Stomach (tissue), 9 donors: Measurements from ENCODE around the gene RET. TPM values are rescaled to one million over a fixed set of nuclear protein-coding genes. Genes with fewer than 3 reads are reported as not detected.

Experiments used
- DNase-seq, 2 donors: peaks; one replicate each; pipeline versions ENCODE4 v3.0.0 to v3.0.0-alpha.2; 2013 to 2019
- H3K27ac ChIP-seq, 5 donors: fragments of 200-600 bp in 4 of 5; sonication (generic) in 4 of 5; one replicate each; pipeline ENCODE4 v1.5.1; 2013 to 2019; ENCODE audit warnings: mild to moderate bottlenecking in 1 of 5, moderate library complexity in 1 of 5
- H3K27me3 ChIP-seq, 3 donors: fragments of 200-600 bp; sonication (generic); one replicate each; pipeline ENCODE4 v1.5.1; 2017 to 2019; ENCODE audit warnings: mixed run types in 1 of 3
- H3K36me3 ChIP-seq, 4 donors: fragments of 200-600 bp; sonication (generic); 1 replicate in 3 of 4; 2 replicates in 1 of 4; pipeline ENCODE4 v1.5.1; 2016 to 2019
- H3K4me1 ChIP-seq, 4 donors: fragments of 200-600 bp; sonication (generic); one replicate each; pipeline ENCODE4 v1.5.1; 2016 to 2019
- H3K4me3 ChIP-seq, 4 donors: fragments of 200-600 bp; sonication (generic) in 3 of 4; one replicate each; pipeline ENCODE4 v1.5.1; 2016 to 2019; ENCODE audit warnings: mild to moderate bottlenecking in 1 of 4
- H3K9me3 ChIP-seq, 4 donors: fragments of 200-600 bp; sonication (generic); one replicate each; pipeline ENCODE4 v1.5.1; 2016 to 2019
- EP300 ChIP-seq: sonication (generic); formaldehyde crosslinking; IDR thresholded peaks from one replicate; pipeline ENCODE4 v1.6.1; 2017; ENCODE audit warnings: antibody characterized with exemption
- POLR2A ChIP-seq, 4 donors: fragments of 450-650 bp; IDR thresholded peaks; one replicate each; pipeline ENCODE4 v1.6.1; 2016; ENCODE audit warnings: antibody characterized with exemption in 4 of 4, control low read depth in 2 of 4, mild to moderate bottlenecking in 1 of 4, moderate library complexity in 1 of 4
- POLR2AphosphoS5 ChIP-seq, 3 donors: sonication (generic); formaldehyde crosslinking; IDR thresholded peaks; one replicate each; pipeline ENCODE4 v1.6.1; 2016; ENCODE audit warnings: antibody characterized with exemption in 3 of 3
- WGBS, 5 donors: extraction: QIAGEN DNeasy Blood & Tissue Kit in 3 of 5; methylation state at CpG; one replicate each; pipeline versions ENCODE4 v1.1.5 to v1.1.7; 2013 to 2018; 5-methylcytosine and 5-hydroxymethylcytosine counted together
- intact Hi-C: fragments of 100-400 bp; cut with DNase I; formaldehyde crosslinking; loops from one replicate; pipeline ENCODE4 v1.15.1; 2023; ENCODE audit warnings: low total_unique reads
- polyA plus RNA-seq, 3 donors: library from polyadenylated mRNA; stranded (reverse); fragments of 200-250 nt; gene quantifications; one replicate each; pipeline ENCODE4 v1.2.3, GENCODE V29; 2013
- total RNA-seq, 5 donors: library from RNA; depleted of rRNA; stranded (reverse); fragments of >200 nt; gene quantifications; one replicate each; pipeline versions ENCODE4 v1.1.0 to v1.2.3, GENCODE V29; 2014 to 2016
- TF ChIP-seq, protein P1 (sequence below), 7 experiments: fragments of 450-650 bp in 4 of 7; fragments of 200-600 bp in 3 of 7; sonication (generic) in 3 of 7; IDR thresholded peaks; one replicate each; pipeline ENCODE4 v1.5.1; 2016 to 2019; ENCODE audit warnings: antibody characterized with exemption in 7 of 7, control low read depth in 2 of 7, mild to moderate bottlenecking in 1 of 7
- donor health status: healthy with polysubstance abuse.
- donor health status: Bipolar disorder and iron deficiency.
- donor health status: healthy.

RET gene
- total and polyA plus RNA-seq, 8 donors, result 0.31 to 9.8 (median 2.5) TPM; not detected in 2

DNA sequence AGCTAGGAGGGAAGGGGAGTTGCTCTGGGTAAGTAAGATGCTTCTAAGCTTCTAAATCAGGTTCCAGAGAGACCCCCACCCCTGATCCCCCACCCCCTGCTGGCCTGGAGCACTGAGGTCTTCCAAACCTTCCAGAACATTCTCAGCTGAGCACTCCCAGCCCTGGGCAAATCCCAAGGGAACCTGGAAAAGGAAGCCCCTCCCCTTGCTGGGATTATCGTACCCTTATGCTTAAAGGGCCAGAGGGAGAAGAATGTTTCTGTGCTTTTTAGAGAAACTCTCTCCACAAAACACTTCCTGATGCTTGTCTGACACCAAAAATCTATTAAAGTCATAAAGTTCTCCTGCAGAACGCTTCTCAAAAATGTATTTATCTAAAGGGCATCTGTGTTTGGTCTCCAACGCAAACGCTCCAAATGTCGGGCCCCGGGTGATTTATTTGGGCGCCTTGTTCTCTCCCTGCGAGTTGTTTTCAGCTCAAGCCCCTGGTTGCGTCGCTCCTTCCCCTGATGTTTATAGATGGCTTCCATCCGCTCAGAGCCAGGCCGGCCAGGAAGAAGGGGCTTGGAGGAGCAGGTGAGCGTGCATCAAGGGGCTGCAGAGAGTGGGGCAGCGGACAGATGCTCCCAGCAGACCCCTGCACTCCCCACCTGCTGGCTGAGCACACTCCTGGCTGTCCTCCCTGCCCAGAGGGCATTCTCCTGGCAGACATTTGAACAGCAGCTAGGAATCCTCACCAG is 8.2 kb upstream of the RET start:
- Histone ChIP-seq H3K27me3 (peaks cover 0 to 24% (median 0%) of the 10 kb centered on the region in 3 donors), H3K4me1 (peaks cover 0 to 13% (median 0%) of the 10 kb centered on the region in 4 donors), H3K9me3 (no peaks in the 10 kb centered on the region), H3K27ac (no peak overlapping the region), H3K4me3 (no peak overlapping the region), H3K36me3 (no peaks in the 10 kb centered on the region)
- intact Hi-C loops, result no loop called here
- DNase-seq, result no peak
- no peak for TF ChIP-seq POLR2A (IDR thresholded peaks at IDR 0.05)
- TF ChIP-seq, protein P1, sequence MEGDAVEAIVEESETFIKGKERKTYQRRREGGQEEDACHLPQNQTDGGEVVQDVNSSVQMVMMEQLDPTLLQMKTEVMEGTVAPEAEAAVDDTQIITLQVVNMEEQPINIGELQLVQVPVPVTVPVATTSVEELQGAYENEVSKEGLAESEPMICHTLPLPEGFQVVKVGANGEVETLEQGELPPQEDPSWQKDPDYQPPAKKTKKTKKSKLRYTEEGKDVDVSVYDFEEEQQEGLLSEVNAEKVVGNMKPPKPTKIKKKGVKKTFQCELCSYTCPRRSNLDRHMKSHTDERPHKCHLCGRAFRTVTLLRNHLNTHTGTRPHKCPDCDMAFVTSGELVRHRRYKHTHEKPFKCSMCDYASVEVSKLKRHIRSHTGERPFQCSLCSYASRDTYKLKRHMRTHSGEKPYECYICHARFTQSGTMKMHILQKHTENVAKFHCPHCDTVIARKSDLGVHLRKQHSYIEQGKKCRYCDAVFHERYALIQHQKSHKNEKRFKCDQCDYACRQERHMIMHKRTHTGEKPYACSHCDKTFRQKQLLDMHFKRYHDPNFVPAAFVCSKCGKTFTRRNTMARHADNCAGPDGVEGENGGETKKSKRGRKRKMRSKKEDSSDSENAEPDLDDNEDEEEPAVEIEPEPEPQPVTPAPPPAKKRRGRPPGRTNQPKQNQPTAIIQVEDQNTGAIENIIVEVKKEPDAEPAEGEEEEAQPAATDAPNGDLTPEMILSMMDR (IDR thresholded peaks at IDR 0.05), result no peak
- no peak for TF ChIP-seq POLR2AphosphoS5 (IDR thresholded peaks at IDR 0.05)
- no peak for TF ChIP-seq EP300
- 42 to 61% (median 55%) methylated on average over 14 of the region's 14 CpGs for WGBS, 5 donors

DNA sequence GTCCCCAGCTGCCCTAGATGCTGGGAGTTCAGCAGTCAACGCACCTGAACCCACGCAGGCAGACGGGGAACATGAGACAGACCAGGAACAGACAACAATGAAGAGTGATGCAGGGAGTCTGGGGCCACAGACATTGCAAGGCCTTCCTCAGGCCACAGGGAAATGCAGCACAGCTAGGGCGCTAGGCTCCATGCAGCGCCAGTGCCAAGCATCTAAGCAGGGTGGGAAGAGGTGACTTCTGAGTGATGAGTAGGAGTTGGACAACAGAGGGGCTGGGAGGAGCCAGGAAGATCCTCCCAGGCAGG is 7.7 kb upstream of the RET start:
- H3K36me3 ChIP-seq, result no peaks in the 10 kb centered on the region
- no peak overlapping the region for H3K27ac ChIP-seq
- H3K4me3 ChIP-seq, result no peak overlapping the region
- H3K27me3 ChIP-seq, result peaks cover 0 to 29% (median 0%) of the 10 kb centered on the region in 3 donors
- no peak for DNase-seq
- peaks cover 0 to 13% (median 0%) of the 10 kb centered on the region in 4 donors for H3K4me1 ChIP-seq
- 81 to 95% (median 88%) methylated on average over 3 to 5 of the region's 5 CpGs for WGBS, 5 donors
- TF ChIP-seq, protein P1 (IDR thresholded peaks at IDR 0.05), result no peak
- TF ChIP-seq EP300 (no peak), POLR2AphosphoS5 (IDR thresholded peaks at IDR 0.05) (no peak), POLR2A (IDR thresholded peaks at IDR 0.05) (no peak)
- no peaks in the 10 kb centered on the region for H3K9me3 ChIP-seq
- intact Hi-C loops, result no loop called here

- Histone ChIP-seq H3K27me3 (peaks cover 0 to 33% (median under 1%) of the 10 kb centered on the region in 3 donors), H3K9me3 (no peaks in the 10 kb centered on the region), H3K4me3 (no peak overlapping the region), H3K4me1 (peaks cover 0 to 13% (median 0%) of the 10 kb centered on the region in 4 donors), H3K36me3 (no peaks in the 10 kb centered on the region), H3K27ac (no peak overlapping the region)
- TF ChIP-seq POLR2AphosphoS5 (IDR thresholded peaks at IDR 0.05), result no peak
- no peak for TF ChIP-seq POLR2A (IDR thresholded peaks at IDR 0.05)
- no peak for TF ChIP-seq EP300
- TF ChIP-seq, protein P1 (IDR thresholded peaks at IDR 0.05), result no peak
- WGBS, 5 donors, result 58 to 85% (median 76%) methylated on average over 3 to 4 of the region's 4 CpGs
- no peak for DNase-seq
- intact Hi-C loops, result no loop called here
Measured at GRCh38 chr10:43069579-43069978, 7.3 kb upstream of the RET start.

DNA sequence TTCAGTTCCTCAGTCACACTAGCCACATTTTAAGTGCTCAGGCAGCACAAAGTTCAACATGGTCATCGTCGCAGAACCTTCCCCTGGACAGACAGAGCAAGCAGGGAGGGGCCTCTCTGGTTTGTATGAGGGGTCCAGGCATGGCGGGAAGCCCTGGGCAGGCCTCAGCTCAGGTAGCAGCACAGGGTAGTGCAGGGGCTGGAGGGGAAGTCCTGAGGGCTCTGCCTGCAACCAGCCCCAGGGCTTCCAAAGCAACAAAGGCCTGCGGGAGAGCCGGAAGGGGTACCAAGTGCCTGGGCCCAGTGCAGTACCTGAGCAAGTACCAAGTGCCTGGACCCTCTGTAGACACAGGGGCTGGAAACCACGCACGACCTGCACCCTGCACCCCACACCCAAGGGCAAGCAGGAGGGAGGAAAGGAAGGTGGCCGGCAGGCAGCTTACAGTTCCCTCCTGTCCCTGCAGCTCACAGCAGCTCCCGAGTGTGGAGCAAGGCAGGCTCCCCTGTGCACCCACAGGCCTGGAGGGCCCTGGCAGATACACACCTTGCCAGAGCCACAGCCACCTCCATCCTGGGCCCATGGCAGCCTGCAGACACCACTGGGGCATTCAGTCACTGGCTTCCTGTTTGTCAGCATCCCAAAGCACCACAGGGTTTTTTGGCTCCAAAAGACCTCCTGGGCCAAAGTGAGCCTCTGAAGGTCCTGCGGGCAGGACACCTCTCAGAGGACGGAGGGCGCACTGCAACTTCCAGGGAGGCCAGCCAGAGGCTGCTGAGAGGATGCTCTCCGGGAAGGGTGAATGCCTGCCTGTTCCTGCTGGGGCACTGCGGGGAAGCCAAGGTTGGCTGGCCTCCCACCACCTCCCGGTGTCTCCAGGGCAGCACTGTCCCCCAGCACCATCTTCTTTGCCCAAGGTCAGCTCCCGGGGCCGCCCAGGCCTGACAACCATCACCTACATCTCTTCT is 6.5 kb upstream of the RET start:
- H3K27me3 ChIP-seq, result peaks cover 0 to 42% (median 9%) of the 10 kb centered on the region in 3 donors
- no peak for DNase-seq
- H3K4me3 ChIP-seq, result no peak overlapping the region
- no peaks in the 10 kb centered on the region for H3K9me3 ChIP-seq
- H3K27ac ChIP-seq, result no peak overlapping the region
- no peak for TF ChIP-seq POLR2A (IDR thresholded peaks at IDR 0.05)
- no peak for TF ChIP-seq POLR2AphosphoS5 (IDR thresholded peaks at IDR 0.05)
- TF ChIP-seq EP300, result no peak
- TF ChIP-seq, protein P1 (IDR thresholded peaks at IDR 0.05), result no peak
- H3K4me1 ChIP-seq, result peaks cover 0 to 13% (median 0%) of the 10 kb centered on the region in 4 donors
- H3K36me3 ChIP-seq, result no peaks in the 10 kb centered on the region
- intact Hi-C loops, result no loop called here
- WGBS, 5 donors, result 74 to 81% (median 77%) methylated on average over 16 to 17 of the region's 17 CpGs
